Trophoblast cell (in vitro differentiated cells and primary cell): ENCODE data around the gene VSIR.
A peak's percentile ranks its signal among the peaks of the same experiment; 100 is the strongest.

Experiments used
- DNase-seq, 2 donors: peaks; one replicate each; pipeline ENCODE4 v3.0.0-alpha.2; 2016
- H2AFZ ChIP-seq: 2 replicates; pipeline ENCODE4 v1.6.1; 2013; ENCODE audit warnings: low read length, moderate library complexity, mild to moderate bottlenecking; ENCODE audit not compliant: insufficient read depth, poor library complexity
- H2AK5ac ChIP-seq: 2 replicates; pipeline ENCODE4 v1.6.1; 2013; ENCODE audit warnings: mild to moderate bottlenecking, low read length
- H2BK120ac ChIP-seq: 2 replicates; pipeline ENCODE4 v1.6.1; 2013; ENCODE audit warnings: low read length, mild to moderate bottlenecking, moderate library complexity; ENCODE audit not compliant: insufficient read depth, poor library complexity
- H2BK12ac ChIP-seq: 2 replicates; pipeline ENCODE4 v1.6.1; 2013; ENCODE audit warnings: mild to moderate bottlenecking, low read length, moderate library complexity
- H2BK5ac ChIP-seq: 2 replicates; pipeline ENCODE4 v1.6.1; 2013; ENCODE audit warnings: low read length, low read depth, moderate library complexity, mild to moderate bottlenecking; ENCODE audit not compliant: poor library complexity
- H3K14ac ChIP-seq: 2 replicates; pipeline ENCODE4 v1.6.1; 2013; ENCODE audit warnings: mild to moderate bottlenecking, low read length
- H3K18ac ChIP-seq: 2 replicates; pipeline ENCODE4 v1.6.1; 2013; ENCODE audit warnings: mild to moderate bottlenecking, low read length
- H3K23ac ChIP-seq: 2 replicates; pipeline ENCODE4 v1.6.1; 2013; ENCODE audit warnings: low read length
- H3K27ac ChIP-seq: 2 replicates; pipeline ENCODE4 v1.5.1; 2013; ENCODE audit warnings: low read depth, mild to moderate bottlenecking, inconsistent platforms, low read length, moderate library complexity
- H3K27me3 ChIP-seq: 2 replicates; pipeline ENCODE4 v1.6.1; 2013; ENCODE audit warnings: inconsistent platforms, mild to moderate bottlenecking, low read length, moderate library complexity; ENCODE audit not compliant: insufficient read depth
- H3K36me3 ChIP-seq, 2 experiments: 1 replicate in 1 of 2; 2 replicates in 1 of 2; pipeline ENCODE4 v1.6.1; 2013; ENCODE audit warnings: low read length in 2 of 2, mild to moderate bottlenecking in 2 of 2, moderate library complexity in 1 of 2; ENCODE audit not compliant: insufficient read depth in 2 of 2, control insufficient read depth in 1 of 2
- H3K4ac ChIP-seq: 2 replicates; pipeline ENCODE4 v1.6.1; 2013; ENCODE audit warnings: low read depth, mild to moderate bottlenecking, low read length, moderate library complexity
- H3K4me1 ChIP-seq, 2 experiments: 1 replicate in 1 of 2; 2 replicates in 1 of 2; pipeline ENCODE4 v1.6.1; 2013; ENCODE audit warnings: low read length in 2 of 2, mild to moderate bottlenecking in 2 of 2, moderate library complexity in 1 of 2; ENCODE audit not compliant: insufficient read depth in 2 of 2, control insufficient read depth in 1 of 2
- H3K4me2 ChIP-seq: 2 replicates; pipeline ENCODE4 v1.6.1; 2013; ENCODE audit warnings: inconsistent platforms, mild to moderate bottlenecking, low read length, moderate library complexity
- H3K4me3 ChIP-seq: 2 replicates; pipeline ENCODE4 v1.5.1; 2013; ENCODE audit warnings: mild to moderate bottlenecking, low read depth, low read length, inconsistent platforms
- H3K79me1 ChIP-seq: one replicate; pipeline ENCODE4 v1.6.1; 2013; ENCODE audit warnings: low read length
- H3K79me2 ChIP-seq: 2 replicates; pipeline ENCODE4 v1.6.1; 2013; ENCODE audit warnings: low read length, mild to moderate bottlenecking; ENCODE audit not compliant: control insufficient read depth, insufficient read depth, poor library complexity
- H3K9ac ChIP-seq: 2 replicates; pipeline ENCODE4 v1.6.1; 2013; ENCODE audit warnings: mild to moderate bottlenecking, low read length
- H3K9me3 ChIP-seq: 2 replicates; pipeline ENCODE4 v1.6.1; 2013; ENCODE audit warnings: low read depth, mild to moderate bottlenecking, control low read depth, inconsistent platforms, low read length; ENCODE audit not compliant: insufficient read depth
- H4K12ac ChIP-seq: 2 replicates; pipeline ENCODE4 v1.6.1; 2013; ENCODE audit warnings: low read depth, mild to moderate bottlenecking, low read length, moderate library complexity
- H4K8ac ChIP-seq: 2 replicates; pipeline ENCODE4 v1.6.1; 2013; ENCODE audit warnings: low read depth, mild to moderate bottlenecking, low read length, moderate library complexity
- H4K91ac ChIP-seq: one replicate; pipeline ENCODE4 v1.6.1; 2013; ENCODE audit warnings: low read depth, mild to moderate bottlenecking, low read length, moderate library complexity
- WGBS: extraction: QIAGEN DNeasy Blood & Tissue Kit; methylation state at CpG from one replicate; pipeline ENCODE4 v1.1.7; 2013; ENCODE audit warnings: missing lambda C conversion rate; ENCODE audit not compliant: insufficient read length, insufficient coverage; ENCODE audit errors: extremely low coverage; 5-methylcytosine and 5-hydroxymethylcytosine counted together

The VSIR gene

GRCh38 chr10:71771821-71772617, 1.3 kb downstream of the VSIR start:
- H3K4me1 ChIP-seq = peaks cover 14 to 20% of the 10 kb centered on the region in 2 experiments
- no peak overlapping the region for H2BK12ac ChIP-seq
- H3K9me3 ChIP-seq = no peaks in the 10 kb centered on the region
- H3K14ac ChIP-seq = no peak overlapping the region
- no peak overlapping the region for H3K4ac ChIP-seq
- H3K27me3 ChIP-seq = peaks cover 3% of the 10 kb centered on the region
- no peak overlapping the region for H4K91ac ChIP-seq
- H3K4me2 ChIP-seq = no peak overlapping the region
- no CpG with 5 or more reads among the region's 2 CpGs for WGBS
- H3K9ac ChIP-seq = peak overlapping the region; percentile 13
- peak overlapping the region; percentile 6 for H2AFZ ChIP-seq
- H4K12ac ChIP-seq = no peak overlapping the region
- H3K18ac ChIP-seq = no peak overlapping the region
- no peak overlapping the region for H3K27ac ChIP-seq
- H3K79me1 ChIP-seq = peaks cover 14% of the 10 kb centered on the region
- H3K23ac ChIP-seq = no peak overlapping the region
- no peak overlapping the region for H2AK5ac ChIP-seq
- no peak overlapping the region for H2BK5ac ChIP-seq
- no peak overlapping the region for H4K8ac ChIP-seq
- peak; percentile 39 to 51 for DNase-seq
- H3K36me3 ChIP-seq = no peaks in the 10 kb centered on the region
- peak overlapping the region; percentile 3 for H2BK120ac ChIP-seq
- peak overlapping the region; percentile 26 for H3K4me3 ChIP-seq
- H3K79me2 ChIP-seq = peaks cover 2% of the 10 kb centered on the region

GRCh38 chr10:71771204-71771603, 2.1 kb downstream of the VSIR start:
- no CpG with 5 or more reads among the region's 2 CpGs for WGBS
- H3K4ac ChIP-seq = no peak overlapping the region

GRCh38 chr10:71770789-71771188, 2.5 kb downstream of the VSIR start:
- Histone ChIP-seq H3K14ac (no peak overlapping the region), H3K36me3 (no peaks in the 10 kb centered on the region), H3K18ac (no peak overlapping the region), H2BK5ac (no peak overlapping the region), H2AK5ac (peak overlapping the region; percentile 26), H2AFZ (no peak overlapping the region), H3K4me3 (no peak overlapping the region), H3K79me1 (peaks cover 23% of the 10 kb centered on the region), H3K9me3 (no peaks in the 10 kb centered on the region), H3K27ac (no peak overlapping the region), H4K8ac (no peak overlapping the region), H2BK12ac (no peak overlapping the region), H2BK120ac (no peak overlapping the region), H3K23ac (no peak overlapping the region), H3K79me2 (peaks cover 3% of the 10 kb centered on the region), H3K4me1 (peaks cover 24 to 29% of the 10 kb centered on the region in 2 experiments), H3K27me3 (peaks cover 3% of the 10 kb centered on the region), H3K9ac (no peak overlapping the region), H3K4ac (no peak overlapping the region), H4K91ac (no peak overlapping the region), H3K4me2 (no peak overlapping the region), H4K12ac (no peak overlapping the region)
- DNase-seq = peak; percentile 87 to 89
- WGBS = no CpG with 5 or more reads among the region's 3 CpGs

More at GRCh38 chr10:71771204-71771603, 2.1 kb downstream of the VSIR start:
- no peak overlapping the region for H4K12ac ChIP-seq
- no peak overlapping the region for H3K4me2 ChIP-seq
- no peak overlapping the region for H3K18ac ChIP-seq
- peak overlapping the region; percentile 5 for H2BK120ac ChIP-seq
- H3K4me1 ChIP-seq = peaks cover 20 to 26% of the 10 kb centered on the region in 2 experiments
- peaks cover 19% of the 10 kb centered on the region for H3K79me1 ChIP-seq
- peaks cover 2% of the 10 kb centered on the region for H3K79me2 ChIP-seq
- no peak overlapping the region for H3K14ac ChIP-seq
- H3K23ac ChIP-seq = no peak overlapping the region
- no peak overlapping the region for H2BK12ac ChIP-seq
- H3K27me3 ChIP-seq = peaks cover 3% of the 10 kb centered on the region
- no peak overlapping the region for H3K9ac ChIP-seq
- no peak overlapping the region for H3K27ac ChIP-seq
- no peak overlapping the region for H2AK5ac ChIP-seq
- no peak for DNase-seq
- no peak overlapping the region for H2BK5ac ChIP-seq
- H4K91ac ChIP-seq = no peak overlapping the region
- H3K4me3 ChIP-seq = no peak overlapping the region
- no peak overlapping the region for H4K8ac ChIP-seq
- no peak overlapping the region for H2AFZ ChIP-seq
- H3K9me3 ChIP-seq = no peaks in the 10 kb centered on the region
- H3K36me3 ChIP-seq = no peaks in the 10 kb centered on the region

- Histone ChIP-seq H3K27me3 (peaks cover 3% of the 10 kb centered on the region), H2BK12ac (no peak overlapping the region), H4K91ac (no peak overlapping the region), H3K4me1 (peaks cover 27 to 34% of the 10 kb centered on the region in 2 experiments), H2BK120ac (no peak overlapping the region), H3K9ac (no peak overlapping the region), H3K36me3 (no peaks in the 10 kb centered on the region), H3K4me3 (no peak overlapping the region), H3K14ac (no peak overlapping the region), H3K9me3 (no peaks in the 10 kb centered on the region), H3K4me2 (no peak overlapping the region), H3K23ac (no peak overlapping the region), H2BK5ac (no peak overlapping the region), H2AFZ (no peak overlapping the region), H3K79me1 (peaks cover 25% of the 10 kb centered on the region), H3K79me2 (peaks cover 3% of the 10 kb centered on the region), H4K8ac (no peak overlapping the region), H3K4ac (no peak overlapping the region), H3K27ac (no peak overlapping the region), H3K18ac (no peak overlapping the region), H4K12ac (no peak overlapping the region), H2AK5ac (no peak overlapping the region)
- DNase-seq = peak; percentile 73
- WGBS = no CpG with 5 or more reads among the region's 3 CpGs
These were observed 3.1 kb downstream of the VSIR start for GRCh38 chr10:71770255-71770654.
